ENCODE results near the gene ADARB1.

DNA sequence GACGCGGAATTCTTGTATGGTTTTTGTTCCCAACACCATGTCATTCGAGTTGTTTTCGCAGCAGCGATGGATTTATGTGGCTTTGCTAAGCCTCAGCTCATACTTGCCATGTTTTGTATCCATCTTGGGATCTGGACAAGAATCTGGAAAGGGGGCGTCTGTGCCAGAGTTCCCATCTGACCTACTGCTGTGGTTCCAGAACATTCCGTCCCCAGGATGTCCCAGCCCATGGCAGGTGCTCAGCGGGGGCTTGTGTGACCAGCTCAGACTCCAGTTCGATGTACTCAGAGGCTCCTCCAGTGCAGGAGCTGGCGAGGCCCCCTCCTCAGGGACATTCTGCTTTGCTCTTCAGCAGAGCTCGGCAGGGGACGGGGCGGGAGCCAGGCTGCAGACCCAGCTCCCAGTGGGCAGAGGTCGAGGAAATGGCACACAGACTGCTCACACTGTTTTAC, 24.0 kb upstream of the ADARB1 start:
- no peak for TF ChIP-seq POLR2A (IDR thresholded peaks at IDR 0.05)
- TF ChIP-seq, protein P1, sequence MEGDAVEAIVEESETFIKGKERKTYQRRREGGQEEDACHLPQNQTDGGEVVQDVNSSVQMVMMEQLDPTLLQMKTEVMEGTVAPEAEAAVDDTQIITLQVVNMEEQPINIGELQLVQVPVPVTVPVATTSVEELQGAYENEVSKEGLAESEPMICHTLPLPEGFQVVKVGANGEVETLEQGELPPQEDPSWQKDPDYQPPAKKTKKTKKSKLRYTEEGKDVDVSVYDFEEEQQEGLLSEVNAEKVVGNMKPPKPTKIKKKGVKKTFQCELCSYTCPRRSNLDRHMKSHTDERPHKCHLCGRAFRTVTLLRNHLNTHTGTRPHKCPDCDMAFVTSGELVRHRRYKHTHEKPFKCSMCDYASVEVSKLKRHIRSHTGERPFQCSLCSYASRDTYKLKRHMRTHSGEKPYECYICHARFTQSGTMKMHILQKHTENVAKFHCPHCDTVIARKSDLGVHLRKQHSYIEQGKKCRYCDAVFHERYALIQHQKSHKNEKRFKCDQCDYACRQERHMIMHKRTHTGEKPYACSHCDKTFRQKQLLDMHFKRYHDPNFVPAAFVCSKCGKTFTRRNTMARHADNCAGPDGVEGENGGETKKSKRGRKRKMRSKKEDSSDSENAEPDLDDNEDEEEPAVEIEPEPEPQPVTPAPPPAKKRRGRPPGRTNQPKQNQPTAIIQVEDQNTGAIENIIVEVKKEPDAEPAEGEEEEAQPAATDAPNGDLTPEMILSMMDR (IDR thresholded peaks at IDR 0.05), result no peak

All from tibial nerve (tissue), 3 donors.